PFSK-1 (cell line): Measurements from ENCODE around the gene ST8SIA1.

Source experiments
- POLR2AphosphoS5 ChIP-seq: IDR thresholded peaks from 2 replicates; pipeline ENCODE4 v1.6.1; 2012; ENCODE audit warnings: low read depth, mild to moderate bottlenecking, control low read depth, low read length, moderate library complexity
- TAF1 ChIP-seq: IDR thresholded peaks from 2 replicates; pipeline ENCODE4 v1.6.1; 2012; ENCODE audit warnings: low read length, control low read depth, borderline replicate concordance; ENCODE audit not compliant: insufficient read depth

DNA sequence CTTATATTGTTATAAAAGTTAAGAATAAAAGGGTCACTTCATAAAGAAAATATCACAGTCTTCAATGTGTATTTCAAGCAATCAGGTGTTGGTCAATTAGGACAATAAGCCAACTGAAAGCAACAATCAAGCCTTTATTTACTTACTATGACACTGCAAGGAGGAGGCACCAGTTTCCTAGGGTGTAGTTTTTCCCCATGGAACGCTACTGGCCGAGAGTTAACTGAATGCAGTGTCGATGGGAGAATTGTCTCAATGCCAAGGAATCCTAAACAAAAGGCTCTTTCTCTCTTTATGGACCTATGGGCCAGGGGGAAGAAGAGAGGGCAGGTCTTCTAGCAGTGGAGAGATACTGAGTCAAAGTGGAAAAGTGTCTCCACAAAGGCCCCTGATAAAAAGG, 146.1 kb downstream of the ST8SIA1 start:
- no peak for TF ChIP-seq TAF1
- TF ChIP-seq POLR2AphosphoS5 = no peak
